SHP77 (cell line): ENCODE data around the gene TIMM13.

Source experiments
- DNase-seq, 2 experiments: peaks; one replicate each; lab custom pipeline; 2025; lab: John Stamatoyannopoulos, UW

Gene TIMM13

DNA sequence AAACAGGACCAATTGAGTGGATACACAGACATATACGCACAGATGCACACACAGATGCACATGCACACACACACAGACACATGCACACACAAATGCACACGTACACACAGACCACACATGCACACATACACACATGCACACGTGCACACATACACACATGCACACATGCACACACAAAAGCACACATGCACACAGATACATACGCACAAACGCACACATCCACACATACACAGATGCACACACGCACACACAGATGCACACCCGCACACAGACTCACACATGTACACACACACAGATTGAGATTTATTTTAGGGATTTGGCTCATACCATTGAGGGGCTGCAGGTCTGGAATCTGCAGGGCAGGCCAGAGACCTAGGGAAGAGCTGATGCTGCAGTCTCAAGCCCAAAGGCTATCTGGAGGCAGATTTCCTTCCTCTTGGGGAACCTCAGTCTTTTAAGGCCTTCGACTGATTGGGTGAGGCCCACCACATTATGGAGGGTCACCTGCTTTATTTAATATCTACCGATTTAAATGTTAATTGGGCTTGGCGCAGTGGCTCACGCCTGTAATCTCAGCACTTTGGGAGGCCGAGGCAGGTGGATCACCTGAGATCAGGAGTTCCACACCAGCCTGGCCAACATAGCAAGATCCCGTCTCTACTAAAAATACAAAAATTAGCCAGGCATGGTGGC, 44.7 kb downstream of the TIMM13 start:
- DNase-seq = no peak

DNA sequence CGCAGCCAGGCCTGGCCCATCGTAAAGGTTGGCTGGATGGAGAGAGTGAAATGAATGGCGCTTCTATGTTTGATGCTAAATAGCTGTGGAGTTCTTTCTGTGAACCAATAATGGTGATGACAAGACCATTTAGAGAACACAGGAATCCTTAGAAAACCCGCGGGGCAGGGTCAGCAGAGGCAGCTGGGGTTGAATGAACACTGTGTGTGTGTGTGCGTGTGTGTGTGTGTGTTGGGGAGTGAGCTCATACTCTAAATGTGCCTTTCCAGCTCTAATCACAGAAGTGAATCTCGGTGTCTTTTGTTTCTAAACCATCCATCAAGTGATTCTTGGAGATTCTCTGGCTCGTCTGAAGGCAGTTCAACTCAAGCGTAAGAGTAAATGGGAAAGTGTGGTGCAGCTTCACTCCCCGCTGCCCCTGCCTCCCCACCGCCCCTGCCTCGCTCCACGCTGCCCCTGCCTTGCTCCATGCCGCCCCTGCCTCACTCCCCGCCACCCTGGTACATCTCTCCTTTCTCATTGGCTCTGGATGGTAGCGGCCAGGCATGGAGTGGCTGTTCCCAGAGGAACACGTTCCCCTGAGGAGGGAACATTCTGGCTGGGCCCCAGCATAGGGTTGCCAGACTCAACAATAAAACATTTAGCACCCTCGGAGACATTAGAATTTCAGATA, 46.1 kb downstream of the TIMM13 start:
- no peak for DNase-seq

GRCh38 chr19:2380567-2380966, 46.8 kb downstream of the TIMM13 start:
- DNase-seq = no peak

- DNase-seq = no peak
Observed at GRCh38 chr19:2376784-2377519, 50.4 kb downstream of the TIMM13 start.
